ENCODE results near the gene REM1.

DNA sequence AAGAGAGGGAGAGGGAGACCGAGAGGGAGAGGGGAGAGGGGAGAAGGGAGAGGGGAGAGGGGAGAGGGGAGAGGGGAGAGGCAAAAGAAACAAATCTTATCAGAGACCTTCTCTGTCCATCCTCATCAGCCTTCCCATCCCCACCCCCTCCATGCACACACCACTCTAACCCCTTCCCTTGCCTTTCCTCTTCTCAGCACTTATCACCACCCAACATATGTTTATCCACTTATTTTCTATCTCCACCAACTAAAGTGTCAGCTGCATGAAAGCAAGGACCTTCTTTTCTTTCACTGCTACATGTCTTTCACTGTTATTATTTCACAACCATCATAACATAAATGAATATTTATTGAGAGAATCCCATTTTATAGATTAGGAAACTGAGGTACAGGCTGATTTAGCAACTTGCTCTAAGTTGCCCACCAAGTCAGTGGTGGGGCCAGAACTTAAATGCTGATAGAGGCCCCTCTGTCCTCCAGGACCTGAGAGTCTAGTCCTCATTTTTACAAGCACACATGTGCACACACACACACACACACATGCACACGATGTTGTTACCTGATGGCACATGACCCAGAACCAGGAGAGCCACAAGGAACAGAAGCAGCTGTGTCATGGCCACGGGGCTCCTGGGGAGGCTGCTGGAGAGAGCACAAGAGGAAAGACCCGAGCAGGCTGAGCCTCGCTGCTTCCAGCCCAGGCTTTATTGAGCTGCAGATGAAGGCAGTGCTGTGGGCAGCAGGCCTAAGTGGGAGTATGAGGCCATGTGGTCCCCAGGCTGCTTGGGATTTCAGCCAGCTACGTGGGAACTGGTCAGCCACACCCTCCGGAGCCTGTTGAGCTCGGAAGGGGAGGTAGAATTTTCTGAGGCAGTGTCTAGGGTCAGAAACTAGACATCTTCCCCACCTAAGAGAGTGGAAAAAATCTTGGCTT lies 2.4 kb upstream of the REM1 start:
- TF ChIP-seq, protein P1, sequence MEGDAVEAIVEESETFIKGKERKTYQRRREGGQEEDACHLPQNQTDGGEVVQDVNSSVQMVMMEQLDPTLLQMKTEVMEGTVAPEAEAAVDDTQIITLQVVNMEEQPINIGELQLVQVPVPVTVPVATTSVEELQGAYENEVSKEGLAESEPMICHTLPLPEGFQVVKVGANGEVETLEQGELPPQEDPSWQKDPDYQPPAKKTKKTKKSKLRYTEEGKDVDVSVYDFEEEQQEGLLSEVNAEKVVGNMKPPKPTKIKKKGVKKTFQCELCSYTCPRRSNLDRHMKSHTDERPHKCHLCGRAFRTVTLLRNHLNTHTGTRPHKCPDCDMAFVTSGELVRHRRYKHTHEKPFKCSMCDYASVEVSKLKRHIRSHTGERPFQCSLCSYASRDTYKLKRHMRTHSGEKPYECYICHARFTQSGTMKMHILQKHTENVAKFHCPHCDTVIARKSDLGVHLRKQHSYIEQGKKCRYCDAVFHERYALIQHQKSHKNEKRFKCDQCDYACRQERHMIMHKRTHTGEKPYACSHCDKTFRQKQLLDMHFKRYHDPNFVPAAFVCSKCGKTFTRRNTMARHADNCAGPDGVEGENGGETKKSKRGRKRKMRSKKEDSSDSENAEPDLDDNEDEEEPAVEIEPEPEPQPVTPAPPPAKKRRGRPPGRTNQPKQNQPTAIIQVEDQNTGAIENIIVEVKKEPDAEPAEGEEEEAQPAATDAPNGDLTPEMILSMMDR (conservative IDR thresholded peaks at IDR 0.05; ENCODE audit: low read depth in 2 of 2) = no peak
- no peak for TF ChIP-seq POLR2AphosphoS5 (IDR thresholded peaks at IDR 0.05; ENCODE audit: low read depth)
- TF ChIP-seq CREB1 (CRISPR knock-in tag; IDR thresholded peaks at IDR 0.05; ENCODE audit: low read depth) = no peak
- TF ChIP-seq EZH2 (IDR thresholded peaks at IDR 0.05; ENCODE audit: low read depth, unreplicated experiment) = no peak
- no peak for TF ChIP-seq EZH2phosphoT487 (IDR thresholded peaks at IDR 0.05; ENCODE audit: unreplicated experiment)
- no peak for TF ChIP-seq JUNB (IDR thresholded peaks at IDR 0.05; ENCODE audit: unreplicated experiment)
- TF ChIP-seq ZNF331 (CRISPR knock-in tag; IDR thresholded peaks at IDR 0.05; ENCODE audit: low read depth) = no peak
- TF ChIP-seq, protein P2, sequence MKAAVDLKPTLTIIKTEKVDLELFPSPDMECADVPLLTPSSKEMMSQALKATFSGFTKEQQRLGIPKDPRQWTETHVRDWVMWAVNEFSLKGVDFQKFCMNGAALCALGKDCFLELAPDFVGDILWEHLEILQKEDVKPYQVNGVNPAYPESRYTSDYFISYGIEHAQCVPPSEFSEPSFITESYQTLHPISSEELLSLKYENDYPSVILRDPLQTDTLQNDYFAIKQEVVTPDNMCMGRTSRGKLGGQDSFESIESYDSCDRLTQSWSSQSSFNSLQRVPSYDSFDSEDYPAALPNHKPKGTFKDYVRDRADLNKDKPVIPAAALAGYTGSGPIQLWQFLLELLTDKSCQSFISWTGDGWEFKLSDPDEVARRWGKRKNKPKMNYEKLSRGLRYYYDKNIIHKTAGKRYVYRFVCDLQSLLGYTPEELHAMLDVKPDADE (IDR thresholded peaks at IDR 0.05) = no peak
- TF ChIP-seq, protein P3, sequence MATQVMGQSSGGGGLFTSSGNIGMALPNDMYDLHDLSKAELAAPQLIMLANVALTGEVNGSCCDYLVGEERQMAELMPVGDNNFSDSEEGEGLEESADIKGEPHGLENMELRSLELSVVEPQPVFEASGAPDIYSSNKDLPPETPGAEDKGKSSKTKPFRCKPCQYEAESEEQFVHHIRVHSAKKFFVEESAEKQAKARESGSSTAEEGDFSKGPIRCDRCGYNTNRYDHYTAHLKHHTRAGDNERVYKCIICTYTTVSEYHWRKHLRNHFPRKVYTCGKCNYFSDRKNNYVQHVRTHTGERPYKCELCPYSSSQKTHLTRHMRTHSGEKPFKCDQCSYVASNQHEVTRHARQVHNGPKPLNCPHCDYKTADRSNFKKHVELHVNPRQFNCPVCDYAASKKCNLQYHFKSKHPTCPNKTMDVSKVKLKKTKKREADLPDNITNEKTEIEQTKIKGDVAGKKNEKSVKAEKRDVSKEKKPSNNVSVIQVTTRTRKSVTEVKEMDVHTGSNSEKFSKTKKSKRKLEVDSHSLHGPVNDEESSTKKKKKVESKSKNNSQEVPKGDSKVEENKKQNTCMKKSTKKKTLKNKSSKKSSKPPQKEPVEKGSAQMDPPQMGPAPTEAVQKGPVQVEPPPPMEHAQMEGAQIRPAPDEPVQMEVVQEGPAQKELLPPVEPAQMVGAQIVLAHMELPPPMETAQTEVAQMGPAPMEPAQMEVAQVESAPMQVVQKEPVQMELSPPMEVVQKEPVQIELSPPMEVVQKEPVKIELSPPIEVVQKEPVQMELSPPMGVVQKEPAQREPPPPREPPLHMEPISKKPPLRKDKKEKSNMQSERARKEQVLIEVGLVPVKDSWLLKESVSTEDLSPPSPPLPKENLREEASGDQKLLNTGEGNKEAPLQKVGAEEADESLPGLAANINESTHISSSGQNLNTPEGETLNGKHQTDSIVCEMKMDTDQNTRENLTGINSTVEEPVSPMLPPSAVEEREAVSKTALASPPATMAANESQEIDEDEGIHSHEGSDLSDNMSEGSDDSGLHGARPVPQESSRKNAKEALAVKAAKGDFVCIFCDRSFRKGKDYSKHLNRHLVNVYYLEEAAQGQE (IDR thresholded peaks at IDR 0.05; ENCODE audit: unreplicated experiment) = no peak
- TF ChIP-seq NANOG (IDR thresholded peaks at IDR 0.05; ENCODE audit: borderline replicate concordance) = no peak
- TF ChIP-seq STAT1 (IDR thresholded peaks at IDR 0.05; ENCODE audit: unreplicated experiment) = no peak
- TF ChIP-seq ZNF114 (CRISPR knock-in tag; IDR thresholded peaks at IDR 0.05) = no peak
- TF ChIP-seq, protein P4, sequence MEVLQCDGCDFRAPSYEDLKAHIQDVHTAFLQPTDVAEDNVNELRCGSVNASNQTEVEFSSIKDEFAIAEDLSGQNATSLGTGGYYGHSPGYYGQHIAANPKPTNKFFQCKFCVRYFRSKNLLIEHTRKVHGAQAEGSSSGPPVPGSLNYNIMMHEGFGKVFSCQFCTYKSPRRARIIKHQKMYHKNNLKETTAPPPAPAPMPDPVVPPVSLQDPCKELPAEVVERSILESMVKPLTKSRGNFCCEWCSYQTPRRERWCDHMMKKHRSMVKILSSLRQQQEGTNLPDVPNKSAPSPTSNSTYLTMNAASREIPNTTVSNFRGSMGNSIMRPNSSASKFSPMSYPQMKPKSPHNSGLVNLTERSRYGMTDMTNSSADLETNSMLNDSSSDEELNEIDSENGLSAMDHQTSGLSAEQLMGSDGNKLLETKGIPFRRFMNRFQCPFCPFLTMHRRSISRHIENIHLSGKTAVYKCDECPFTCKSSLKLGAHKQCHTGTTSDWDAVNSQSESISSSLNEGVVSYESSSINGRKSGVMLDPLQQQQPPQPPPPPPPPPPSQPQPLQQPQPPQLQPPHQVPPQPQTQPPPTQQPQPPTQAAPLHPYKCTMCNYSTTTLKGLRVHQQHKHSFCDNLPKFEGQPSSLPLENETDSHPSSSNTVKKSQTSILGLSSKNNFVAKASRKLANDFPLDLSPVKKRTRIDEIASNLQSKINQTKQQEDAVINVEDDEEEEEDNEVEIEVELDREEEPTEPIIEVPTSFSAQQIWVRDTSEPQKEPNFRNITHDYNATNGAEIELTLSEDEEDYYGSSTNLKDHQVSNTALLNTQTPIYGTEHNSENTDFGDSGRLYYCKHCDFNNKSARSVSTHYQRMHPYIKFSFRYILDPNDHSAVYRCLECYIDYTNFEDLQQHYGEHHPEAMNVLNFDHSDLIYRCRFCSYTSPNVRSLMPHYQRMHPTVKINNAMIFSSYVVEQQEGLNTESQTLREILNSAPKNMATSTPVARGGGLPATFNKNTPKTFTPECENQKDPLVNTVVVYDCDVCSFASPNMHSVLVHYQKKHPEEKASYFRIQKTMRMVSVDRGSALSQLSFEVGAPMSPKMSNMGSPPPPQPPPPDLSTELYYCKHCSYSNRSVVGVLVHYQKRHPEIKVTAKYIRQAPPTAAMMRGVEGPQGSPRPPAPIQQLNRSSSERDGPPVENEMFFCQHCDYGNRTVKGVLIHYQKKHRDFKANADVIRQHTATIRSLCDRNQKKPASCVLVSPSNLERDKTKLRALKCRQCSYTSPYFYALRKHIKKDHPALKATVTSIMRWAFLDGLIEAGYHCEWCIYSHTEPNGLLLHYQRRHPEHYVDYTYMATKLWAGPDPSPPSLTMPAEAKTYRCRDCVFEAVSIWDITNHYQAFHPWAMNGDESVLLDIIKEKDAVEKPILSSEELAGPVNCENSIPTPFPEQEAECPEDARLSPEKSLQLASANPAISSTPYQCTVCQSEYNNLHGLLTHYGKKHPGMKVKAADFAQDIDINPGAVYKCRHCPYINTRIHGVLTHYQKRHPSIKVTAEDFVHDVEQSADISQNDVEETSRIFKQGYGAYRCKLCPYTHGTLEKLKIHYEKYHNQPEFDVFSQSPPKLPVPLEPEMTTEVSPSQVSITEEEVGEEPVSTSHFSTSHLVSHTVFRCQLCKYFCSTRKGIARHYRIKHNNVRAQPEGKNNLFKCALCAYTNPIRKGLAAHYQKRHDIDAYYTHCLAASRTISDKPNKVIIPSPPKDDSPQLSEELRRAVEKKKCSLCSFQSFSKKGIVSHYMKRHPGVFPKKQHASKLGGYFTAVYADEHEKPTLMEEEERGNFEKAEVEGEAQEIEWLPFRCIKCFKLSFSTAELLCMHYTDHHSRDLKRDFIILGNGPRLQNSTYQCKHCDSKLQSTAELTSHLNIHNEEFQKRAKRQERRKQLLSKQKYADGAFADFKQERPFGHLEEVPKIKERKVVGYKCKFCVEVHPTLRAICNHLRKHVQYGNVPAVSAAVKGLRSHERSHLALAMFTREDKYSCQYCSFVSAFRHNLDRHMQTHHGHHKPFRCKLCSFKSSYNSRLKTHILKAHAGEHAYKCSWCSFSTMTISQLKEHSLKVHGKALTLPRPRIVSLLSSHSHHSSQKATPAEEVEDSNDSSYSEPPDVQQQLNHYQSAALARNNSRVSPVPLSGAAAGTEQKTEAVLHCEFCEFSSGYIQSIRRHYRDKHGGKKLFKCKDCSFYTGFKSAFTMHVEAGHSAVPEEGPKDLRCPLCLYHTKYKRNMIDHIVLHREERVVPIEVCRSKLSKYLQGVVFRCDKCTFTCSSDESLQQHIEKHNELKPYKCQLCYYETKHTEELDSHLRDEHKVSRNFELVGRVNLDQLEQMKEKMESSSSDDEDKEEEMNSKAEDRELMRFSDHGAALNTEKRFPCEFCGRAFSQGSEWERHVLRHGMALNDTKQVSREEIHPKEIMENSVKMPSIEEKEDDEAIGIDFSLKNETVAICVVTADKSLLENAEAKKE (CRISPR knock-in tag; IDR thresholded peaks at IDR 0.05) = no peak

All from GM23338 (cell line).